AG08396 (cell line): ENCODE results near the gene TMEM116.
"Not testable (repeated sequence)": the region's sequence is repeated elsewhere in the genome, so short reads cannot be mapped to it uniquely, and the experiment has no call there.

Source experiments
- DNase-seq: peaks from one replicate; pipeline ENCODE4 v3.0.0; 2012; ENCODE audit warnings: low spot score, mixed read lengths

TMEM116 gene

DNA sequence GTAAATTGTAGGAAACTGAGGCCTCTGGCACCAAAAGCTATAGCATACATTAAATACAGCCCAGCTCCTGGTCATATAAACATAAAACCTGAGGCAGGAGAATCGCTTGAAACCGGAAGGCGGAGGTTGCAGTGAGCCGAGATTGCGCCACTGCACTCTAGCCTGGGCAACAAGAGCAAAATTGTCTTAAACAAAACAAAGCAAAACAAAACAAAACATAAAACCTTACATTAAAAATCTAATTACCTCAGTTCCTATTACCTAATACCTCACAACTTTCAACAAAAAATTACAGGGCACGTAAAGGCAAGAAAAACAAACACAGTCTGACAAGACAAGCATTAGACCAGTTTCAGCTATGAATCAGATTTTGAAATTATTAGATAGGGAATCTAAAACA, 36.7 kb downstream of the TMEM116 start:
- no peak for DNase-seq

DNA sequence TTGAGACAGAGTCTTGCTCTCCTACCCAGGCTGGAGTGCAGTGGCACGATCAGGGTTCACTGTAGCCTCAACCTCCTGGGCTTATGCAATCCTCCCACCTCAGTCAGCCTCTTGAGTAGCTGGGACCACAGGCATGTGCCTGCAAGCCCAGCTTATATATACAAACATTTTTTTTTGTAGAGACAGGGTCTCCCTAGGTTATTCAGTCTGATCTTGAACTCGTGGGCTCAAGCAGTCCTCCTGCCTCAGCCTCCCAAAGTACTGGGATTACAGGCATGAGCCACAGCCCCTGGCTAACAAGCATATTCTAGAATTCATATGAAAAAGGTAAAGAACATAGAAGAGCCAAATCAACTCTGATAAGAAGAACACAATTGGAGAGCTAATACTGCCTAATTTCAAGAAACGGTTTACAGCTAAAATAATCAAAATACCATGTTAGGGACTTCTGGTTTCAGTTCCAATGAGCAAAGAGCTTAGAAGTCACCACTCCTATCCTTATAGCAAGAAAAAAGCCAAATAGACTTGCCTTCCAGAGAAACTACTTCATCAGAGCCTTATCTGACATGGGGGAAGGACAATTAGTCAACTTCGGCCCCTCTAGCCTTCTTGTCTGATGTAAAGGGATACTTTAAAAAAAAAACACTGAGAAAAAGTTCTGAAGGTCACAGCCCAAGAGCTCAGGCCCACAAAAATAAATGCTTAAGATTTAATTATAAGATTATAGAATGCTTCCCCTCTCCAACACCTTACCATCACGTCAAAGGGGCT, 37.6 kb downstream of the TMEM116 start:
- no peak for DNase-seq

DNA sequence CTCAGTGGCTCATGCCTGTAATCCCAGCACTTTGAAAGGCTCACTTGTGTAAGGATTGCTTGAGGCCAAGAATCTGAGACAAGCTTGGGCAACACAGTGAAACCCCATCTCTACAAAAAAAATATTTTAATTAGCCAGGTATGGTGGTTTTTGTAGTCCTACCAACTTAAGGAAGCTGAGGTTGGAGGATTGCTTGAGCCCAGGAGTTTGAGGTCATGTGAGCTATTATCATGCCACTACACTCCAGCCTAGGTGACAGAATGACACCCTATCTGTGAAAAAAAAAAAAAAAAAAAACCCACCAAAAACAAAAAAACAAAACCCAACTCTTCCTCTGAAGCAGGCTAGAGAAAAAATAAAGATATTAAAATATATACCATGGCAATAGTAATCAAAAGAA, 41.2 kb downstream of the TMEM116 start:
- DNase-seq, result no peak

DNA sequence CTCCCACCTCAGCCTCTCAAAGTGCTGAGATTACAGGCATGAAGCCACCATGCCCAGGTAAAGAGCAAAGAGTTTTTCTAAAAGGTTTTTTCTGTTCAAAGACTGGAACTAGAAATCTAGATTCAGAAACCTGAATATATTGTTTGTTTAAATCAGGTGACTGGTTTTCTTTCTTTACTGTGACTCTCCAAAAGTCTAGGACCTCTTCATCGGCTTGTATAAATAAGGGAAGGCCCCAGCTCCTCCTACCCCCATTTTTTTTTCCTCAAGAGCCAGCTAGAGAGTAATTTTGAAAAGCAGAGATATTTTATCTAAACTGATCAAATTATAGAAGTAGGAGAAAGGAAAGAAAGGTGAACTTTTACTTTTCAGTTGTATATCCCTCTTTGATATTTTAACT, 48.0 kb downstream of the TMEM116 start:
- no peak for DNase-seq

DNA sequence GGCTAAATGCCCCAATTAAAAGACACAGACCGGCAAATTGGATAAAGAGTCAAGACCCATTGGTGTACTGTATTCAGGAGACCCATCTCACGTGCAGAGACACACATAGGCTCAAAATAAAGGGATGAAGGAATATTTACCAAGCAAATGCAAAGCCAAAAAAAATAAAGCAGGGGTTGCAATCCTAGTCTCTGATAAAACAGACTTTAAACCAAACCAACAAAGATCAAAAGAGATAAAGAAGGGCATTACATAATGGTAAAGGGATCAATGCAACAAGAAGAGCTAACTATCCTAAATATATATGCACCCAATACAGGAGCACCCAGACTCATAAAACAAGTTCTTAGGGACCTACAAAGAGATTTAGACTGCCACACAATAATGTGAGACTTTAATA, 53.4 kb downstream of the TMEM116 start:
- DNase-seq, result not testable (repeated sequence)

DNA sequence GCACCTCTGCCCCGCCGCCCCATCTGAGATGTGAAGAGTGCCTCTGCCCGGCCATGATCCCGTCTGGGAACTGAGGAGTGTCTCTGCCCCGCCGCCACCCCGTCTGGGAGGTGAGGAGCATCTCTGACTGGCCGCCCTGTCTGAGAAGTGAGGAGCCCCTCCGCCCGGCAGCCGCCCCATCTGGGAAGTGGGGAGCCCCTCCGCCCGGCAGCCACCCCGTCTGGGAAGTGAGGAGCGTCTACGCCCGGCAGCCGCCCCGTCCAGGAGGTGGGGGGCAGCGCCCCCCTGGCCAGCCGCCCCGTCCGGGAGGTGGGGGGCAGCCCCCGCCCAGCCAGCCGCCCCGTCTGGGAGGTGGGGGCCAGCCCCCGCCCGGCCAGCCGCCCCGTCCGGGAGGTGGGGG, 55.7 kb downstream of the TMEM116 start:
- DNase-seq, result not testable (repeated sequence)

DNA sequence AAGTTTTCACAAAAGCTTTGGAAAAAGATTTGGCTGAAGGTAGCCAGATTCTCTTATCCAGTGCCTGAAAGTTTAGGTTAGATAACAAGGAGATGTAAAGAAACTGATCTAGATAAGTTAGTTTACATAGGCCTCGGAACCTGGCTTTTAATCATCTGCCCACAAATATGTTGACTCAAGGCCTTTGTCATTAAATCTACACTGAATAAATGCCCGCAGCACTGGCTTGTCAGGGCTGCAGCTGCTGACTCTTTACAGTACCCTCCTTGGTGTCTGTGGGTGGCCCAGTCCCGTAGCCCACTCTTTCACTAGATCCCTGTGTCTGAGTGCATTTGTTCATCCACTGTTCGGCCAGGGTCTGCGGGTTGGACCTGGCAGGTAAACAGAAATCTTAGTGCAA, 58.0 kb downstream of the TMEM116 start:
- DNase-seq, result no peak

DNA sequence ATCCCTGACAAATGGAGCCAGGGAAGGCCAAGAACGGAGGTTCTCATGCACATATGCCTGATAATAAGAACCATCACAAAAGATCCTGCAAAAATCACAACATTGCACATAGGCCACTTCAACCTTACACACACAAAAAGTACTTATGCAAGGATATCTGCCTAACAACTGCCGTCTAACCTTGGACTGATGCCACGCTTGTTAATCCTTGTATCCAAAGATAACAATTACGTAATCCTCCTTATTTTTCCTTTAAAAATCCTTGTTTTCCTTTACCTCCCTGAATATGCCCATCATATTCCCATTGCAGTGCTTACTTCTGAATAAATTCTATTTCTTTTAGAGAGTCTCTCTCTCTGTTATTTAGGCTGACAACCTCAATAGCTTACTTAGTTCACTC, 59.5 kb downstream of the TMEM116 start:
- DNase-seq, result no peak

DNA sequence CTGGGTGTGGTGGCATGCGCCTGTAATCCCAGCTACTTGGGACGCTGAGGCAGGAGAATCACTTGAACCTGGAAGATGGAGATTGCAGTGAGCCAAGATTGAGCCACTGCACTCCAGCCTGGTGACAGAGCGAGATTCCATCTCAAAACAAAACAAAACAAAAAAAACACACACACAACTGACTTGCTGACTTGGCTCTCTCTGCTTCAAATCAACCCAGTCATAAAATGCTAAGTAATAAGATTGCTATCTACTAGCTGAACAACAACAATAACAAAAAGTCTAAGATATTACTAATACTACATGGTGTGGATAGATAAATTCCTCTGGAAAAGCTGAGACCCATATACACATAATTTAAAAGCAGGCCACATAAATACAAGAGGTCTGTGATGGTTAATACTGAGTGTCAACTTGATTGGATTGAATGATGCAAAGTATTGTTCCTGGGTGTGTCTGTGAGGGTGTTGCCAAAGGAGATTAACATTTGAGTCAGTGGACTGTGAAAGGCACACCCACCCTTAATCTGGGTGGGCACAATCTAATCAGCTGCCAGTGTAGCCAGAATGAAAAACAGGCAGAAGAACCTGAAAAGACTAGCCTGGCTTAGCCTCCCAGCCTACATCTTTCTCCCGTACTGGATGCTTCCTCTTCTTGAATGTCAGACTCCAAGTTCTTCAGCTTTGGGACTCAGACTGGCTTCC, 60.7 kb downstream of the TMEM116 start:
- DNase-seq, result not testable (repeated sequence)

DNA sequence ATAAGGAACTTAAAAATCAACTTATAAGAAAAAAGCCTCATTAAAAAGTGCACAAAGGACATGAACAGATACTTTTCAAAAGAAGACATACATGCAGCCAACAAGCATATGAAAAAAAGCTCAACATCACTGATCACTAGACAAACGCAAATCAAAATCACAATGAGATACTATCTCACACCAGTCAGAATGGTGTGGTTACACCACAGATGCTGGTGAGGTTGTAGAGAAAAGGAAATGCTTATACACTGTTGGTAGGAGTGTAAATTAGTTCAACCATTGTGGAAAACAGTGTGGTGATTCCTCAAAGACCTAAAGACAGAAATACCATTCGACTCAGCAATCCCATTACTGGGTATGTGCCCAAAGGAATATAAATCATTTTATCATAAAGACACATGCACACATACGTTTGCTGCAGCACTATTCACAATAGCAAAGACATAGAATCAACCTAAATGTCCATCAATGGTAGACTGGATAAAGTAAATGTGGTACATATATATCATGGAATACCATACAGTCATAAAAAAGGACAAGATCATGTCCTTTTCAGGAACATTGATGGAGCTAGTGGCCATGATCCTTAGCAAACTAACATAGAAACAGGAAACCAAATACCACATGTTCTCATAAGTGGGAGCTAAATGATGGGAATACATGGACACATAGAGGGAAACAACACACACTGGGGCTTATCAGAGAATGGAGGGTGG, 61.8 kb downstream of the TMEM116 start:
- not testable (repeated sequence) for DNase-seq

DNA sequence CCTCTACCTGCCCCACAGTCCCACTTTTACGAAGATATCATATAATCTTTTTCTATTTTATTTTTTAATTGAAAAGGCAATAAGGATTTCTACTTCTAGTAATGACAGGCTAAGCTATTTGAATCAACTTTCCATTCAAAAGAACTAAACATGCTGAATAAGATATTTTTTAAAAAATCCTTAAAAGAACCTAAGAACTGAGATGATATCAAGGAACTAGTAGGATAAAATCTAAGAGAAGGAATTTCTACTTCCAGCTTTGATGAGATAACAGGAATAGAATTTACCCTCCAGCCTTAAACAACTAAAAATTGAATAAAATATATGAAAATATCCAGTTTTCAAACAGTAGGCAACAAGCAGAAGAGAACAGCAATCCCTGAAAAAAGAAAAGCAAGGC, 69.0 kb downstream of the TMEM116 start:
- no peak for DNase-seq

DNA sequence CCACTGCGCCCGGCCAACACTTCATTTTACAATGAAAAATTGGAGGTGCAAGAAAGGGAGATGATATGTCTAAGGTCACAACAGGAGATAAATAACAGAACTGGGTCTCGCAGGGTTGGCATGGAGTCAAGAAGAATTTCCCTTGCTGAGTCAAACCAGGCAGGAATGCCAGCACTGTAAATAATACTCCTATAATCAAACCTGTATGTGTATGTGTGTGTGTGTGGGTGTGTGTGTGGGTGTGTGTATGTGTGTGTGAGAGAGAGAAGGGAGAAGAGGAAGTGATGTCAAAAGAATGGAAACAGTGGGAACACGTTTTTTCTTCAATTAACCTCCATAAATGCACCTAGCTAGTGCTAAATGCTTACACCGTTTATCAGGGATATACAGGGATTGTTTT, 70.4 kb downstream of the TMEM116 start:
- DNase-seq, result peak; percentile 34

DNA sequence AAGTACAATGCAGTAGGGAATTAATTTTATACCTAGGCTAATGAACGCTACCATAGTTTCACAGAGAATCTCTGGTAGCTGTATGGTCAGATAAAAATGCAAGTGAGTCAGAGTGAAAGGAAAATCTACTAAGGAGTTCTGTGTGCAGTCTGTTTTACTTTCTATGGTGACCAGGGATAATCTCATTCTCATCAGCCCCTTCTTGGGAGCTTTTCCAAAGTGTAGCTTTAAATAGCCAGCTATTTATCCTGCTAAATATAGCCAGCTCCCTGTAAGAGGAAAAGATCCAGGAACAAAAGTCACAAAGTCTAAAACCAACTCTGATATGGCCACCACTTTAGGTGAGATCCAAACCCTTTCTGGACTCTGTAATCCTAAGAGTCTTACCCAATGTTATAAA, 75.5 kb downstream of the TMEM116 start:
- DNase-seq, result peak; percentile 8

DNA sequence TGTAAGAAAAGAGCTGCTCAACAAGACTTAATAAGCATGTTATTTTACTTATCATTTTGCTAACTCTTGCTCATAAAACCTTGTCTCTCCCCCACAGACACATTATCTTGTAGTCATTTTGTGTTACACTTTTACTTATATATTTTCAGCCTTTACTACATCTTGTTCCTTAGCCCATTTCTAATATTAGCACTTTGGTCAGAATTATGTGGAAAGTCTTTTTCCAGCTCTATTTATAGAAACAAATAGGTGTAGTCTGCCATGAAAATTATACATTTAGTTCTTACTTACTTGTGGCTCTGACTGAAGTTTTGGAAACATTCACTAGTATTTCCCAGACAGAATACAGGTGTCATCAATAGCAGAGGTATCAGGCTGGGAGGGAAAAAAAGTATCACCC, 76.1 kb downstream of the TMEM116 start:
- DNase-seq, result no peak

DNA sequence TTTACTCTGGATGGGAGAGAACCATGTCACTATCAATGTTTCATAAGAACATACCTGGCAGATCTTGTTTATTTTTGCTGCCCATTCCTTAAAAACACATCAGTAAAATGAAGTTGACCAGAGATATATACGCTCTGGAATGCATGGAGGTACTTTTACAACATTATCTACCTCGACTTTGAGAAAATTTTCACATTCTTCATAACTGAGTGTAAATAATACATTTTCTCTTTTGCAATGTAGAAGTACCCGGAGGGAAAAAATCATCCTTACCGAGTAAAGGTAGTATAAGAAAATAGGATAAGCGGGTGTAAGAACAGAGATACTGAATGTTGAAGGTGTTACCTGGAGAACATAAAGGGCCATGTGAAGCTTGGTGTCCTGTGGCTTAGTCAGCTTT, 80.7 kb downstream of the TMEM116 start:
- DNase-seq, result no peak

DNA sequence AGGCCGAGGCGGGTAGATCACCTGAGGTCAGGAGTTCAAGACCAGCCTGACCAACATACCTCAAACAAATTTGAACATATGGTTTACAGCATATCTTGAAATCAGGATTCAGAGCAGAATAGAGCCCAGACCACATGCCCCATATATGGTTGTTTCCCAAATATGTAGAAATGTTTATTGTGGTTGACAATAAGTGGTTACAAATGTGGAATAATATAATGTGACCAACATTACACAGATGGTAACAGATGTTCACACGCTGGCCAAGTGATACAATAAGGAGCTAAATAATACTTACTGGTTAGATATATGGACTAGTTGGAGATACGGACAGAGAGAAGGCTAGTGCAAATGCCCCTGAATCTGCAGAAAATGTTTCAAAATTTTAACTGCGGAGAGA, 85.6 kb downstream of the TMEM116 start:
- no peak for DNase-seq

DNA sequence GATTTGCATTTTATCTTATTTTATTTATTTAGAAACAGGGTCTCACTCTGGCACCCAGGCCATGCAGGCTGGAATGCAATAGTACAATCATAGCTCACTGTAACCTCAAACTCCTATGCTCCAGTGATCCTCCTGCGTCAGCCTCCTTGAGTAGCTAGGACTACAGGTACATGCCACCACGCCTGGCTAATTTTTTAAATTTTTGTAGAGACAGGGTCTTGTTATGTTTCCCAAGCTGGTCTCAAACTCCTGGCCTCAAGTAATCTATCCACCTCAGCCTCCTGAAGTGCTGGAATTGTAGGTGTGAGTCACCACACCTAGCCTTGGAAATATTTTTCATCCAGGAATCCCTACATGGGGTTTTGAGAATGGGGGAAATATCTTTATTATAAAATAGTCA, 86.3 kb downstream of the TMEM116 start:
- DNase-seq, result no peak

DNA sequence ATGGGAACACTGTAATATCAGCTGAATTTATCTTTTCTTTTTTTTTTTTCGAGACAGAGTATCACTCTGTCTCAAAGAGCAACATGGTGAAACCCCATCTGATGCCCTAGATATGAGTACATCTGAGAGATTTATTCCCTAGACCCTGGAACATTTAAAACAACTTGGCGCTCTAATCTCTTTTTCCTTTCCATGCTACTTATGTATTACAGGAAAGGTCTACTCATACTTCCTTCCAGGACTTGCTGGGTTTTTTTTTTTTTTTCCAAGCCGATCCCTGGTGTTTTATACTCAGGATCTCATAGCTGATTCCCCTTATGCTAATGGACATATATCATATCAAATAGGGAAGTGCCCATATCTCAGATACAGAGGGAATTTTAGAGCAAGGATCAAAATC, 87.8 kb downstream of the TMEM116 start:
- no peak for DNase-seq

DNA sequence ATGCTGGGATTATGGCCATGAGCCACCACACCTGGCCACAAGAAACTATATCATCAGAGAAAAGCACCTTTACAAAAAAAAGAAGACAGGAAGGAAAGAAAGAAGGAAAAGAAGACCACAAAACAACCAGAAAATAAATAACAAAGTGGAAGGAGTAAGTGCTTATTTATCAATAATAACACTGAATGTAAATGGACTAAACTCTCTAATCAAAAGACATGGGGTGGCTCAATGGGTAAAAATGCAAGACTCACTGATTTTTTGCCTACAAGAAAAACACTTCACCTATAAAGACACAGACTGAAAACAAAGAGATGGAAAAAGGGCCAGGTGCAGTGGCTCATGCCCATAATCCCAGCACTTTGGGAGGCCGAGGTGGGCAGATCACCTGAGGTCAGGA, 105.2 kb downstream of the TMEM116 start:
- no peak for DNase-seq

DNA sequence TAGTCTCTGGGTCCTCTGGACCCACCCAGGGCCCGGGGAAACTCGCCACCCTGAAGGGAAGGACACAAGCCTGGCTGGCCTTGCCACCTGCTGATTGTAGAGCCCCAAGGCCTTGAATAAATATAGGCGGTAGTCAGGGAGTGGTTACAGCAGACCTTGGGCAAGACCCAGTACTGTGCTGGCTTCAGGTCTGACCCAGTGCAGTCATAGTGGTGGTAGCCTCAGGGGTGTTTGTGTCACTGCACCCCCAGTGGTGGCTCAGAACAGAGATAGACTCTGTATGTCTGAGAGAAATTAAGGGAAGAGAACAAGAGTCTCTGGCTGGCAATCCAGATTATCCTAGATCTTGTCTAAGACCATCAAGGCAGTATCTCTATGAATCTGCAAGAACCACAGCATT, 107.5 kb downstream of the TMEM116 start:
- DNase-seq, result no peak

DNA sequence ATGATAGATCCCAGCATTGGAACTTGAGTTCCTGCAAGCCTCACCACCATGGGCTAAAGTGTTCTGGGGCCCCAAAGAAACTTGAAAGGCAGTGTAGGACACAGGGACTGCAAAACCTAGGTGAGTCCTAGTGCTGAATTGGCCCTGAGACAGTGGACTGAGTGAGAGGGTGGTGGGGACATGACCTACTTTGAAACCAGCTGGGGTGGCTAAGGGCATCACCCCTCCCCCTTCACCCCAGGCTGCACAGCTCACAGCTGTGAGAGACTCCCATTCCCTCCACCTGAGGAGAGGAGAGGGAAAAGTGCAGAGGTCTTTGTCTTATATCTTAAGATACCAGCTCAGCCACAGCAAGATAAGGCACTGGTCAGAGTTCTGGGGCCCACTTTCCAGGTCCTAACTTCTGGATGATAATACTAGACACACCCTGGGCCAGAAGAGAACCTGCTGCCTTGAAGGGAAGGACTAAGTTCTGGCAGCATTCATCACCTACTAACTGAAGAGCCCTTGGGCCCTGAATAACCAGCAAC, 108.5 kb downstream of the TMEM116 start:
- no peak for DNase-seq

DNA sequence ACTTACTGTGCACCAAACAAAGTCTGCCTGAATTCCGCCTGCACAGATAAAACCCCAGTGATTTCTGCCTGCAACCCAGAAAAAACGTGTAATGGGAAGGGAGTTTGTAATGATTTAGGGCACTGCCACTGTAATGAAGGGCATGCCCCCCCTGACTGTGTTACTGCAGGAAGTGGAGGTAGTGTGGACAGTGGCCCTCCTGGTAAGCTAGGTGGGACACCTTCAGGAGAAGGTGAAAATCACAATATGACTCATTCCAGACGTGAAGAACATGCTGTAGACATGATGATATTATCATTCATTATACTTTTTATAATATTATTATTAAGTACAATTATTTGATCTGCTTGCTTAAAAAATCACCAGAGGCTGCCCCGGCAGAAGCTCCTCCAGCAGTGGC, 111.8 kb downstream of the TMEM116 start:
- DNase-seq, result no peak

DNA sequence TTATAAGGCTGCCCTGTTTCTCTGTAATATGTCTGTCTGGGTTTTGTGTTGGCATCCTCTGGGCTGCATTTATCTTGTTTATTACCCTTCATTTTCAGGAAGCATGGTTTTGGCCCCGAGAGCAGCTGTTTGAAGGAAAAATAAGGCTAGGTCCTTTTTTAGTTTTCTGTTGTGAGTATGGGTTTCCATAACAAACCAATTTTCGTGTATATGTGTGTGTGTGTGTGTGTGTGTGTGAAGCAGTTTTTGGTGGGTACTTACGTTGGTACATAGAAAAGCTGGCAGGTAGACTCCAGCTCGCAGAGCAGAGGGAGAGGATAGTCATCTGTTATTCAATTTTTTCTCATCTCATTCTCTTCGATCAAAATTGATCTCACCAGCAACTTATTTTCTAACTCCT, 118.4 kb downstream of the TMEM116 start:
- no peak for DNase-seq
